Measurements from ENCODE around the gene DNASE1L3. TPM values are rescaled to one million over a fixed set of nuclear protein-coding genes. Genes with fewer than 3 reads are reported as not detected.

Gene DNASE1L3
- total RNA-seq, 1 experiment from 2014 or later = not detected

- intact Hi-C loops (cut with micrococcal nuclease; ENCODE audit: unreplicated experiment) = no loop called here
- CTCF ChIA-PET = interaction anchor here (0.6 kb wide), 1 partner anchor 12 kb away, joined by 4 read pairs; no protein-coding TSS in a partner anchor
- no peak for TF ChIP-seq CTCF (IDR thresholded peaks at IDR 0.05; ENCODE audit: unreplicated experiment)
- DNase-seq = no peak
- Mint-ChIP-seq H3K27ac (ENCODE audit: unreplicated experiment) (no peak overlapping the region), H3K4me1 (ENCODE audit: low read depth, unreplicated experiment) (no peaks in the 10 kb centered on the region), H3K4me3 (ENCODE audit: low read depth, unreplicated experiment) (no peak overlapping the region), H3K36me3 (ENCODE audit: insufficient read depth, unreplicated experiment) (peaks cover 13% of the 10 kb centered on the region), H3K27me3 (ENCODE audit: unreplicated experiment) (no peaks in the 10 kb centered on the region), H3K9me3 (ENCODE audit: low read depth, unreplicated experiment) (no peaks in the 10 kb centered on the region)
- BruUV-seq (replicated peaks) = no TSS peak
These were observed 31.6 kb upstream of the DNASE1L3 start for GRCh38 chr3:58242340-58242739.

GRCh38 chr3:58241306-58242044, 30.7 kb upstream of the DNASE1L3 start:
- CTCF ChIA-PET = no interaction called here
- intact Hi-C loops (cut with micrococcal nuclease; ENCODE audit: unreplicated experiment) = no loop called here

DNA sequence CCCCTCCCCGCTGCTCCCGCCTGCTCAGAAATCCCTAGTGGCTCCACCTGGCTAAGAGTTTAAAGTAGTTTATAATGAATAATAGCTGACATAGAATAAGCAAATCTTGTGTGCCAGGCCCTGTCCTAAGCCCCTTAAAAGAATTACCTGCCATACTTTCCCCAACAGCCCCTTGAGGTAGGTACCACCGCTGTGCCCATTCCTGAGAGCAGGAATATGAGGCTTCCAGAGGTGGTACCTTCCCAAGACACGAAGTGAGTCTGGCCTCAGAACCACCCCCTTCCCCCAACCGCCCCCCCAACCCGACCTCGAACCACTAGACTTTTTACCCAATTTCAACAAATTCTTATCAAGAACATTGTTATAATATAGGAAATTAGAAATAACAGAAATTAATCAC, 28.1 kb upstream of the DNASE1L3 start:
- peak overlapping the region; percentile 77 for H3K4me3 Mint-ChIP-seq (ENCODE audit: low read depth, unreplicated experiment)
- no peak overlapping the region for H3K27ac Mint-ChIP-seq (ENCODE audit: unreplicated experiment)
- CTCF ChIA-PET = no interaction called here
- H3K9me3 Mint-ChIP-seq (ENCODE audit: low read depth, unreplicated experiment) = no peaks in the 10 kb centered on the region
- no peak for TF ChIP-seq CTCF (IDR thresholded peaks at IDR 0.05; ENCODE audit: unreplicated experiment)
- peaks cover 8% of the 10 kb centered on the region for H3K4me1 Mint-ChIP-seq (ENCODE audit: low read depth, unreplicated experiment)
- peaks cover 24% of the 10 kb centered on the region for H3K36me3 Mint-ChIP-seq (ENCODE audit: insufficient read depth, unreplicated experiment)
- intact Hi-C loops (cut with micrococcal nuclease; ENCODE audit: unreplicated experiment) = no loop called here
- no TSS peak for BruUV-seq (replicated peaks)
- no peak for DNase-seq
- no peaks in the 10 kb centered on the region for H3K27me3 Mint-ChIP-seq (ENCODE audit: unreplicated experiment)

More at GRCh38 chr3:58241306-58242044, 30.7 kb upstream of the DNASE1L3 start:
- no TSS peak for BruUV-seq (replicated peaks)
- H3K27me3 Mint-ChIP-seq (ENCODE audit: unreplicated experiment) = no peaks in the 10 kb centered on the region
- DNase-seq = no peak
- no peaks in the 10 kb centered on the region for H3K9me3 Mint-ChIP-seq (ENCODE audit: low read depth, unreplicated experiment)
- peaks cover 22% of the 10 kb centered on the region for H3K36me3 Mint-ChIP-seq (ENCODE audit: insufficient read depth, unreplicated experiment)
- no peak overlapping the region for H3K27ac Mint-ChIP-seq (ENCODE audit: unreplicated experiment)
- no peak for TF ChIP-seq CTCF (IDR thresholded peaks at IDR 0.05; ENCODE audit: unreplicated experiment)
- no peaks in the 10 kb centered on the region for H3K4me1 Mint-ChIP-seq (ENCODE audit: low read depth, unreplicated experiment)
- no peak overlapping the region for H3K4me3 Mint-ChIP-seq (ENCODE audit: low read depth, unreplicated experiment)

DNA sequence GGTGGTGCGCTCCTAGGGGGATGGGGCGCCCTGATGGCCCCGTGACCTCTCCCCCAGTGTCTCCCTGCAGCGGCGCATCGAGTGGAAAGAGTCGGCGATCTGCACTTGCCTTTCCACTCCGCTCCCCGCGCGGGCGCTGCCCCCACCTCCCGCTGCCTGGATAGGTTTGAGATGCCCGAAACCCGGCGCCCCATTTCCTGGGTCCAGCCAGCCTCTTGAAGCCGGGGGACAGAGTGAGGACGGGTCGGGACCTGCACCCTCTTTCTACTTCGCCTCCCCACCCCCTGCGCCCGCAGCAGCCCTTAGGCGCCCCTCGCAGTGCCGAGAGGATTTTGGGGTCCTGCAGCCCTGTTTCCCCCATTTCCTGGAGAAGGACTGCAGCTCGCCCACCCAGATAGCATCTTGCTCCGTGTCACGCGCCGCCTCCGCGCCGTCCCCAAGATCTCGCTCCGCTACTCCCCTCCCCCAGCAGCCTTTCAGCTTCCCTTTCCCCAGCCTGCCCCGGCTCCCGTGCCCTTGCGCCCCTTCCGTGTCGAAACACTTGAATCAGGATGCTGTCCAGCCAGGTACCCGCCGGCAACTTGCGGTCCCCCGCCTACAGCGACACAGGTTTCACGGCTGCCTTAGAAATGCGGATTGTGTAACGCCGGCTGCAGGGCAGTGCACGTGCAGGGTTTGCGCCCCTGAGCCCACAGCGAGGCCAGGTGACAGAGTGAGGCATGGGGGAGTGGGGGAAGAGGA, 27.3 kb upstream of the DNASE1L3 start:
- intact Hi-C loops (cut with micrococcal nuclease; ENCODE audit: unreplicated experiment) = no loop called here
- TSS peak; percentile 44 for BruUV-seq (replicated peaks)
- H3K4me1 Mint-ChIP-seq (ENCODE audit: low read depth, unreplicated experiment) = peaks cover 8% of the 10 kb centered on the region
- H3K4me3 Mint-ChIP-seq (ENCODE audit: low read depth, unreplicated experiment) = peak overlapping the region; percentile 77
- CTCF ChIA-PET = interaction anchor here (0.6 to 1.0 kb wide), 4 partner anchors 13 to 142 kb away, joined by 3 to 10 read pairs (median 3); no protein-coding TSS in a partner anchor
- no peaks in the 10 kb centered on the region for H3K9me3 Mint-ChIP-seq (ENCODE audit: low read depth, unreplicated experiment)
- H3K36me3 Mint-ChIP-seq (ENCODE audit: insufficient read depth, unreplicated experiment) = peaks cover 24% of the 10 kb centered on the region
- no peak for TF ChIP-seq CTCF (IDR thresholded peaks at IDR 0.05; ENCODE audit: unreplicated experiment)
- DNase-seq = peak; percentile 38
- no peaks in the 10 kb centered on the region for H3K27me3 Mint-ChIP-seq (ENCODE audit: unreplicated experiment)
- no peak overlapping the region for H3K27ac Mint-ChIP-seq (ENCODE audit: unreplicated experiment)
